Kidney capillary endothelial cell (primary cell): Measurements from ENCODE around the gene IBA57.
A peak's percentile ranks its signal among the peaks of the same experiment; 100 is the strongest.
"Not testable (repeated sequence)": the region's sequence is repeated elsewhere in the genome, so short reads cannot be mapped to it uniquely, and the experiment has no call there.

Source experiments
- DNase-seq: peaks from one replicate; pipeline ENCODE4 v3.0.0-alpha.2; 2018; ENCODE audit warnings: low spot score

The IBA57 gene

GRCh38 chr1:228212966-228213844 is 47.6 kb downstream of the IBA57 start:
- peak; percentile 67 for DNase-seq

GRCh38 chr1:228213917-228214808 is 48.6 kb downstream of the IBA57 start:
- no peak for DNase-seq

DNA sequence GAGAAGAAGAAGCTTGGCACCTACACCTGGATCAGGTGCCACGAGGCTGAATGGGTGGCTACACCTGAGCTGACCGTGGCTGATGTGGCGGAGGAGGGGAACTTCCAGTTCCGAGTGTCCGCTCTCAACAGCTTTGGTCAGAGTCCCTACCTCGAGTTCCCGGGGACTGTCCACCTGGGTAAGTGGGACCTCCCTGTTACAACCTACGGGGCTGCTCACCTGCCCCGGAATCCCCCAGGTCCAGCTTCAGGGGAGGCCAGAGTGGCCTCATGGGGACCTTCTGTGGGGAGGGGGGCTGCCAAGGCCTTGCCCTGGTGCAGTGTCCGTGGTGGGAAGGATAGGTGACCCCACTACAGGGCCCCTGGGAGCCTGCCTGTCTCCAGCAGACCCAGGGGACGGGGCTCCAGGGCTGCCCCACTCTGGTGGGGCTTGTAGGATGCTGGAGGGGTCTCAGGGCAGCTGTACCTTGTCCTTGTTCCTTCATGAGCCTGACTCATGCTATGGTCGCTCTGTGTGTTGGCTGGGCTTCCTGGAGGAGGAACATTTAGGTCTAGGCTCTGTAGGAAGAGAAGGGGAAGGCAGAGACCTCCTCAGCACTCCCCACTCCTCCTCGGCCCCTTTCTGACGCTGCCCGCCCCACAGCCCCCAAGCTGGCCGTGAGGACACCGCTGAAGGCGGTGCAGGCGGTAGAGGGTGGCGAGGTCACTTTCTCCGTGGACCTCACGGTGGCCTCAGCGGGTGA is 49.5 kb downstream of the IBA57 start:
- DNase-seq = no peak

GRCh38 chr1:228215663-228216116 is 50.1 kb downstream of the IBA57 start:
- no peak for DNase-seq

DNA sequence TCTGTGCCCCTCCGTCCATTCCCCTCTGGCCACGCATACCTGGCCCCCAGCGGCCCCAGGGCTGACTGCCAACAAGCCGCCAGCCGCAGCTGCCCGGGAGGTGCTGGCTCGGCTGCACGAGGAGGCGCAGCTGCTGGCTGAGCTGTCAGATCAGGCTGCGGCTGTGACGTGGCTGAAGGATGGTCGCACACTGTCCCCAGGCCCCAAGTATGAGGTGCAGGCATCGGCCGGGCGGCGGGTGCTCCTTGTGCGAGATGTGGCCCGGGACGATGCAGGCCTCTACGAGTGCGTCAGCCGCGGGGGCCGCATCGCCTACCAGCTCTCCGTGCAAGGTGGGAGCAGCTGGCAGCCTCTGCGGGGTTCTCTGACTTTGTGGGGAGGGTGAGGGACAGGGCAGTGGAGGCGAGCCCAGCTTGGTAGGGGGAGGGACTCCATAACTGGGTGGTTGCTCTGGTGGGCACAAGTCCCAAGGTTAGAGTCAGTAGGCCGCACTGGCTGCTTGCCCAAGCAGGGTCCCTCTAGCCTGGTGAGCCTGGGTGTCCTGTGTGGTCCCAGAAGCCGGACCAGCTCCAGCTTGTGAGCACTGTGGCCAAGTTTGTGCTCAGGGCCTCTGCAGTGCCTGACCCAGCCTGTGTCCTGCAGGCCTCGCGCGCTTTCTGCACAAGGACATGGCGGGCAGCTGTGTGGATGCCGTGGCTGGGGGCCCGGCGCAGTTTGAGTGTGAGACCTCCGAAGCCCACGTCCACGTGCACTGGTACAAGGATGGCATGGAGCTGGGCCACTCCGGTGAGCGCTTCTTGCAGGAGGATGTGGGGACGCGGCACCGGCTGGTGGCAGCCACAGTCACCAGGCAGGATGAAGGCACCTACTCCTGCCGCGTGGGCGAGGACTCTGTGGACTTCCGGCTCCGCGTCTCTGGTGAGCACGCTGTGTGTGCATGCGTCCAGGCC is 51.0 kb downstream of the IBA57 start:
- no peak for DNase-seq

DNA sequence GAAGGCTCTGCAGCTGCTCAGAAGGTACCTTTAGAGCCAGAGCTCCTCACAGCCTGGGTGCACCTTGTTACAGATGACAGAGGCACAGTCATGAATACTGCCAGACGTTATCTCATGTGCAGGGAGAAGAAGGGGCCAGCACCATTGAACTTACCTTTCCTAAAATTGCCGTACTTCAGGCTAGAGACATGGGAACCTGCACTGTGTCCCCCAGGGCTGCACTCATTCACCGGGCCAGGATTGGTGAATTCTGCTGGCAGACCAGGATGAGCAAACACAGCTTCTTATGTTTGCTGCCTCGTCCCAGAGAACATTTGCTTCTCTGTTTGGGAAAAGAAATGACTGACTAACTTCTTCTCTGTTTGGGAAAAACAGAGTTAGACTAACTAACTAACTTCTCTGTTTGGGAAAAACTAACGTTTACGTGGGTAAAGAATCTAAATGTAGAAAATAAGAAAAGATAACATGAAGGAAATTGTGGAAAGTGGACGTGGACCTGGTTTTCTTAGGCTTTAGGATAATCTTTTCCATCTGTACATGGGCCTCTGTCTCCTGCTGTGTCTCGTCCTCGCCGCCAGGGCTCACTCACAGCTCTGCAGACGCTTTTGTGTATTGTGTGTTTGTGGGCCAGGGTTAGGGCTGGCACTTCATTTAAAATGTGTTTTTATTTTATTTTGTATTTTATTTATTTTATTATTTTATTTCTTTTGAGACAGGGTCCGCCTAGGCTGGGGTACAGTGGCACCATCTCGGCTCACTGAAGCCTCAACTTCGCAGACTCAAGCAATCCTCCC is 52.1 kb downstream of the IBA57 start:
- DNase-seq = no peak

- no peak for DNase-seq
Observed at GRCh38 chr1:228218513-228219244, 53.1 kb downstream of the IBA57 start.

- DNase-seq = no peak
Observed at GRCh38 chr1:228219245-228219961, 53.8 kb downstream of the IBA57 start.

DNA sequence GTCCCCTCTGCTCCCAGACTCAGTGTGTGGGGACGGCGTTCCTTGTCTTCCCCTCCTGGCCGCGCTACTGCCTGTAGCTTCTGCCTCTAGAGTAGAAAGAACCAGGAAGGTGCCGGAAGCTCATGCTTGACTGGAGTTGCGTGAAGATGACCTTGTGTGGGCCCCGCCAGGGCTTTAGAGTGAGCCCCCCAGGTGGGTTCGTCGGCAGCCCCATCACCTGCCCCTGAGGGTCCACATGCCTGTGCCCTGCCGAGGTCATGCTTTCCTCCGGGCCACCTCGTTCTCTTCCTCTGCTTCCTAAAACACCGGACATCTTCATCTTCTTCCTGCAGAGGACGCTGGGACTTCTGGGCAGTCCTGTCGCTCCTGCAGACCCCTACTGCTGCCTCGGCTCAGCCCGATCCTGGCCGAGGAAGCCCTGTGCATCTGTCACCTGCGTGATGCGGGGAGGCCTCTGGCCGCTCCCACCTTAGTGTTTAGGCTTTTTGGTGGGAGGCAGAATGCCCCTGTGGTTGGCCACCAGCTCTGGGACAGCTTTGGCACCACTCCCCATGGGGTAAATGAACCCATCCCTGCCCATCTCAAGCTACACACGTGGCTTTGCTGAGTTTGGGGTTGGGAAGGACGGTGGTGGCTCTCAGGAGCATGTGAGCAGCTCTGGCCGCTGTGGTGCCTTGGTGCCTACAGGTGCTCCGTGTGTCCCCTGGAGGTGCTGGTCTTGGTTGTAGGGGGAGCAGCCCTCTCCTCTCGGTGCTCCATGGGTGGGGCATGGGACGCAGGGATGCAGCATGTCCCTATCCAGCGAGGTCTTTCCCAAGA is 54.6 kb downstream of the IBA57 start:
- no peak for DNase-seq

DNA sequence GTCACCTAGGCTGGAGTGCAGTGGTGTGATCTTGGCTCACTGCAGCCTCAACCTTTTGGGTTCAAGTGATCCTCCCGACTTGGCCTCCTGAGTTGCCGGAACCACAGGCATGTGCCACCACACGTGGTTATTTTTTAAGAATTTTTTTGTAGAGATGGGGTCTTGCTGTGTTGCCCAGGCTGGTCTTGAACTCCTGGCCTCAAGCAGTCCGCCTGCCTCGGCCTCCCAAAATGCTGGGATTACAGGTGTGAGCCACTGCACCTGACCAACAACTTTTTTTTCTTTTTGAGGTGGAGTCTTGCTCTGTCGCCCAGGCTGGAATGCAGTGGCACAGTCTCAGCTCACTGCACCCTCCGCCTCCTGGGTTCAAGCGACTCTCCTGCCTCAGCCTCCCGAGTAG is 55.5 kb downstream of the IBA57 start:
- not testable (repeated sequence) for DNase-seq

- no peak for DNase-seq
Observed at GRCh38 chr1:228222548-228222947, 56.9 kb downstream of the IBA57 start.

- no peak for DNase-seq
Observed at GRCh38 chr1:228224198-228225164, 58.9 kb downstream of the IBA57 start.

GRCh38 chr1:228225165-228225710 is 59.6 kb downstream of the IBA57 start:
- no peak for DNase-seq

GRCh38 chr1:228225740-228226139 is 60.1 kb downstream of the IBA57 start:
- DNase-seq = no peak

GRCh38 chr1:228226141-228226874 is 60.7 kb downstream of the IBA57 start:
- no peak for DNase-seq
